Vagina (tissue), 2 donors: ENCODE data around the gene ZBTB34.

ENCODE experiments used
- CTCF ChIP-seq, 3 experiments: fragments of 450-650 bp in 2 of 3; fragments of 200-600 bp in 1 of 3; sonication (generic) in 1 of 3; IDR thresholded peaks; one replicate each; pipeline ENCODE4 v1.5.1; 2017 to 2019; ENCODE audit warnings: antibody characterized with exemption in 3 of 3, mild to moderate bottlenecking in 2 of 3, moderate library complexity in 2 of 3
- POLR2A ChIP-seq, 2 donors: fragments of 450-650 bp; IDR thresholded peaks; one replicate each; pipeline ENCODE4 v1.6.1; 2017; ENCODE audit warnings: antibody characterized with exemption in 2 of 2, mild to moderate bottlenecking in 2 of 2, moderate library complexity in 2 of 2

DNA sequence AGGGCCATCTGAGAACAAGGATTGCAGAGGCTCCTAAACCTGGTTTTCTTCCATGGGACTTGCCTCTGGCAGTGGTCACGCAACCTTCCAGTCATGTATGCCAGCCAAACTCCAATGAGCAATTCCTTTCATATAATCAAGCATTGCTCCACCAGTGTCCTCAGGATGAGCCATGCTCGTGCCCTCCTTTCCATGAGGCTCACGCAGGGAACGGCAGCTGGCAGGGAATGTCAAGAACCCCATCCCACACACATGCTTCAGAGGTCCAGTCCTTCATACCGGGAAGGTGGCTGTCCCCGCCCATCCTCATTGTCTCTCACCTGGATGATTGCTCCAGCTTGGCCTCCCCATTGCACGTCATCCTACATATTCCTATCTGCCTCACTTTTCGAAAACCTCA is 13.4 kb upstream of the ZBTB34 start:
- no peak for TF ChIP-seq POLR2A (IDR thresholded peaks at IDR 0.05)
- TF ChIP-seq CTCF (IDR thresholded peaks at IDR 0.05) = no peak
